Stimulated activated CD8-positive, alpha-beta memory T cell treated with anti-CD3 and anti-CD28 coated beads, Interleukin-12 subunit alpha, Interleukin-12 subunit beta, amount 100 ng/mL, for 1 hour (primary cell): Measurements from ENCODE around the gene OTX2.

Experiments used
- DNase-seq: peaks from one replicate; pipeline ENCODE4 v3.0.0-alpha.2; 2020; ENCODE audit warnings: low read depth

Gene OTX2

DNA sequence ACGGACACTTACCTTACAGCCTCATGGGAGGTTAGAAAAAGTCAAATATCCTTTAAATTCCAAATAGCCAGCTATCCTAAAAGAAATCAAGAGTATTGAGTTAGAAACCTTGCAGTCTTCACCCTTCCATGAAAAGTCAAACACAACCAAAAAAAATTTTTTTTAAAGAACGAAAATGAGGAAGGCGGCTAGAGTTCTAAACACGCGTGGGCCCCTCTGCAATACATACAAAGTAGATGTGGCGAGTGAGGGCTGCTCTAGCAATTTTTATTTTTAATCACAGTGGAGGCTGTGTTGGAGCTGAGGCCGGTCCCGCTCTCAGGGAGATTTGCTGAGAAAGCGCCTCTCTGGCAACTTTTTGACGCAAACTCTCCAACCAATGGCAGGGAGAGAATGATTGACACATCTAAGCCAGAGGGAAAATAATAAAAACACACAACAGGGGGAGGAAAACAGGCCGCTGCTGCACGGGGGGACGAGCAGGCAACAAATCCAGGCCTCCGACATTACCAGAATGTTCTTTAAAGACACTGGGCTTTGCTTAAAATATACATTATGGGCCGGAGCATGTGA lies at the start of gene OTX2:
OTX2 (minus strand) TSS at position 333 of the 573 bp plus-strand sequence. CDS start 5,023 bp downstream, outside the sequence.
- no peak for DNase-seq

DNA sequence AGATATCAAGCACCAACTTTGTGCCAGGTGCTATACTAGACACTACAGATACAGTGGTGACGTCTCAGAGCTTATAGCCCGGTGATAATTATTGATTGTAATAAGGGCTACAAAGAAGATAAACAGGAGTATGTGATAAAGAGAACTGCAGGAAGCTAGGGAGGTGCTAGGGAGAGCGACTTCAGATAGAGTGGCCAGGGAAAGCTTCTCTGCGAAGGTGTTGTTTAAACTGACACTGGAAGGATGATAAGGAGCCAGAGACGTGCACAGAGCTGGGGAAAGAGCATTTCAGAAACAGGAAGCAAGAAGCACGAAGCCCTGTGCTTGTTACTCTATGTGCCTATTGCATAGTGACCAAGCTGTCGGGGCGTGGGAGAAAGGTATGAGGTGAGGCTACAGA lies 48.1 kb upstream of the OTX2 start:
- DNase-seq: no peak

DNA sequence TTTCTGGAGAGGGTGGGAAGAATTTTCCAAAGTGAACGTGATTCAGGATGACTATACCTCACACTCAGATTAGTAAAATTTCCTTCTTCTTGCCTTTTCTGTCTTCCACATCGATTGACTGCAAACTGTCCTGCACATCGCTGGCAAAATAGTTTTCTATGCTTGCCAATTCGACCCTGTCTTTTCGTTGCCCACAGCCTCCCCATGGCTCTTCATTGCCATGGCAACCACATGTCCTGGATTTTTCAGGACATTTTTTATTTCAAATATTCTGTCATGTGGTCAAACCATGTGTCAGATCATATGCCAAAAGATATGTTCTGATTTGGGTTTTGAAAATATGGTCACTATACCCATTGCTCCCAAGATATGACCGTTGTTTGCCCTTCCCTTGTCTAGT lies 46.9 kb upstream of the OTX2 start:
- no peak for DNase-seq

DNA sequence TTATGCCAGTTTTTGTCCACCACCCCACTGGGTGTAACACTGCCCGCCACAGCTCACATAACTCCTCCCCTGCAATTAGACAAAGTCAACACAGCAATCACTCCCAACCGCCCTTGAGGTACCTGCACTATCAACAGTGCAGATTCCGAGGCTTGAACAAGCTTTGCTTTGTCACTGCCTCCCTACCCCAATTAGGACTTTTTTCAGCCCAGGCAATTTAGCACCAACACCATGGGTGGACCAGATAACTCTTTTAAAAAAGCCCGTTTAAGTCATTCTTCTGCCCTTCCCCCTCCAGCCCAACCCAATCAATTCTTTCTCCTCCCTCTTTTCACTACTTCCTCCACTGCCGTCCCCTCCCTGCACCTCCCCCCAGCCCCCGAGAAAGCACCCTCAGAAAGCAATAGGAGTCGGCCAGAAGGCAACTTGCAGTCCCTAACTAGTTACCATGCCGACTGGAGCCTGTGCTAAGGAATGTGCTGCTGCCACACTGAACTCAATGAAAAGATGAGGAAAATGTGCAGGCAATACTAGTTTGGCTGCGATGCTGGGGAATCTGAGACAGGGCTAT lies 45.7 kb upstream of the OTX2 start:
- no peak for DNase-seq

DNA sequence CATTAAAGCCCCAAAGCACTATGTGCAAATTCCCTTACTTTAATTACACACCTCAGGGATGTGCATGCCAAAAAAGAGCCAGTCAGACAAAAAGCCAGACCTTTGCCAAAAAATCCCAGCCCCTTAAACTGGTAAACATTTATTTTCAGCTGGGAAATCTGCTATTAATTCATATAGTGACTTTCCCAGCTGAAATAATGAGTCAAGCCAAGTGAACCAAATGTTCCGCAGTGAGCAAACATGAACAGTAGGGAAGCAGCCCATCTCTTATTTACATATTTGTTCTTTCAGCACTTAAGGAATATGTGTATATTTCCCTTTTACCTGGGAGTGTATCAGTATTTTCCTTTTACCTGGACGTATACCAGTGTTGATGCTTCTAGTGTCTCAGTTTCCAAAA lies 44.0 kb upstream of the OTX2 start:
- DNase-seq: no peak

DNA sequence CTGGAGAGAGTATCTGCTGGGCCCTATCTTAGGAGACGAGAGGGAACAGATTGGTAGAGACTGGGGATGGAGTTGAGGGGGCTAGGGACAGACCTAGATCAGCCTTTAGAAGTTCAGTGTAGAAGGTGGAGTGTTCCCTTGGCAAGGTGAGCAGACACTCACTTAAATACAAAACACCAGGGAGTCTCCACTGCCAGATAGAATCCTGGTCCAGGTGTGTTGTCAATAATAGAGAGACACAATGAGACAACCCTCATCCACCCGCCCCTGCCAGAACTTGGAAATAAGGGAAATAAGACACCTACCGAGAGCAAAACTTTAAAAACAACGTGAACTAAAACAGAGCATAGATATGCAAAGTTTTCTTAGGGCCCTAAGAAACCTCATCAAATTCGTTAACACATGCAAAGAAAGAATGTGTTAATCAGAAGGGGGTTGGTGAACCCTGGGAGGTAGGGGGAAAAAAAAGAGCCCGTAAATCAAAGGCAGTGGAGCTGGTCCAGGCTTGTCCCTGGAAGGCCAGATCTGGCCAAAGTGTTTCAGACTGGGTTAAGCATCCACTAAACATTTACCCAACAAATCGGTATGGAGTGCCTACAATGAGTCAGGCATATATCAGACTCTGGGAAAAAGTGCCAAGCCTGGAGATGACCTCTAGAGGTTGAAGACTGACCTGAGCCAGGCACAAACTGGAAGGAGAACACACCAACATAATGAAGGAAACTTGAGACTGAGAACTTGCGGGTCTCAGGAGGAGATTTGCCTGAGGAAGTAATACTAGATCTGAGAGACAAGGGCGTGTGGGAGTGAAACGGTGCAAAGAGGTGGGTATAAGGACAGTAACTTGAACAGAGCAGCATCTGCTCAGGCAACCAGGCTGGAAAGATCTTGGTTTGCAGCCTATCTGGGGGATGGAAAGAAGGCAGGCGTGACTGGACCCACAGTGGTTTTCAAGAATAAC lies 37.0 kb upstream of the OTX2 start:
- DNase-seq: no peak

DNA sequence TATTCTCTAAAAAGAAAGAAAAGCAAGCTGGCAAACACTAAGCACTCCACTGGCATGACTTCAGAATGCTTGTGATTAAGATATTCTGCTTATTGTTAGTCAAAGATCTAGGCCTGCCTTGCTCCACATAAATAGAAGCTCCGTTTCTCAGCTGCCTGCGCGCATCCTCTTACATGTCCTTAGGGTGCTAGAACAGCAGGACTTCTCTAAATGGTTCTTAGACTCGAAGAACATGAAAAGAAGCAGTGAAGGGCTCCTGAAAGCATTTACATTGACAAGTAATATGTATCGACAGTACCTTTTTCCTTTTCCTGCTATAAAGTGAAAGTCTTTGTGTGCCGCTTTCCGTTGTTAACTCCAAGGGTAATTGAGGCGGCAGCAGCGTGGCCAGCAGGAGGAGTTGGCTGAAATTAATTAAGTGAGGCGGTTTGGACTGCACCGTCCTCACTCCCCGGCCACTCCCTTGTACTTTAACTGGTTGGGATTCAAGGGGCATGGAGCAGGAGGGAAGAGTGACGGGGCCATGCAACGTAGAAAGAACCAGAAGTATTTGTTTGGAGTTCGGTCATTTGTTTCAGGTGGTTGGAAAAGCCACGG lies 34.2 kb upstream of the OTX2 start:
- DNase-seq: no peak

DNA sequence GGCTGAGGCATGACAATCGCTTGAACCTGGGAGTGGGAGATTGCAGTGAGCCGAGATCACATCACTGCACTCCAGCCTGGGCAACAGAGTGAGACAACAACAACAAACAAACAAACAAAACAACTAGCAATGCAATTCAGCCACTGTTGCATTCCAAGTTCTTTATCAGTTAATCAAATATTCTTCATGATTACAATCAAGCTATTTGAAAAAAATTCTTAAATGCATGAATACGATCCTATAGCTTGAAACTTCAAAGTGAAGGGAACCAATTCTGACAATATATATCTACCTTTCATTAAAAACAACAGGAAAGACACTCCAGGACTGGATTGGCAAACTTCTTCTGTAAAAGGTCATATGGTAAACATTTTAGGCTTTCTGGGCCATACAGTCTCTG lies 31.3 kb upstream of the OTX2 start:
- no peak for DNase-seq

DNA sequence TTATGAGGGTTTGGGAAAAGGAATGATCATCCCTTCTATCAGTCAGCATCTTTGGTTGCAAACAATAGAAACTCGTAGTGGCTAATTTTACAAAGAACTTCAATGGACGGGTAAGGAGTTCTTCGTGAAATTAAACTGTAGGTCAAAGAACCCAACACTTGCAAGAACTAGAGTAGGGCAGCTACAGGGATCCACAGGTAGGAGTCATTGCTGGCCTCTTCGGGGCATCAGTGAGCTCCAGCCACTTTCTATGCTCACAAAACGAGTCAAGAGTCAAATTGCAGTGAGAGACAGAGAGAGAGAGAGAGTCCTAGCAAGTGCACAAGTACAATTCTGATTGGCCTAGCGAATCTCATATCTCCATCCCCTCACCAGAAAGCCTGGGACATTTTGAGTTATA lies 29.9 kb upstream of the OTX2 start:
- DNase-seq: no peak

DNA sequence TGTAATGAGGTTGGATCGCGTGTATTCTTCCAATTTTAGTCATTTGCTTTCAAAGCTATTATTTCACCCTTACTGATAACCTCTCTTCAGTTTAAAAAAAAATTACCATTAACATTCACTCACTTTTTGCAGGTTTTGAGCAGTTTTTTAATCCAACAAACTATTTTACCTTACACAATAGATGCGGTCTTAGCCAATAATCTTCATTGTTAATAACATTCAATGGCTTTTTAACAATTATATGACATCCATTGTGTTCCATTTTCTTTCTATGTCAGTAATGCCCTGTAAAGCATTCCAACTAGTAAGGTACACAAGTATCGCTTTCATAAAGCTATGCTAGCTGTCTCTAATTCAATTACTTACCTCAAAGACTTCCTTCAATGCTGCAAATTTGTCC lies 18.9 kb upstream of the OTX2 start:
- no peak for DNase-seq

DNA sequence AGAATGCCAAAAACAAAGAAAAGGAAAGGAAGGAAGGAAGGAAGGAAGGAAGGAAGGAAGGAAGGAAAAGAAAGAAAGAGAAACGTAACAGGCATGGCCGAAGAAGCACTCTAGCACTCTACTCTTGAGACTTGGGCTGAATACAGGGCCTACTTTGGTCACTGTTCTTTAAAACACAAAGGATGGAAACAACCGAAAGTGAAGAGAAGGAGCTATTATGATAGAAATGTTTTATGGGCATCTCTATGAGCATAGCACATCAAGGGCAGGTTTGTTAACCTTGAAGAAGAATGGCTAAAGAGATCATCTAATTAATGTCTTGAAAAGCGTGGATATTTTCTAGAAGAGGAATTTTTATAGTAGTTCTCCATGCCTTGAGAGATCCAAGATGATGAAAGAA lies 15.9 kb upstream of the OTX2 start:
- DNase-seq: no peak

DNA sequence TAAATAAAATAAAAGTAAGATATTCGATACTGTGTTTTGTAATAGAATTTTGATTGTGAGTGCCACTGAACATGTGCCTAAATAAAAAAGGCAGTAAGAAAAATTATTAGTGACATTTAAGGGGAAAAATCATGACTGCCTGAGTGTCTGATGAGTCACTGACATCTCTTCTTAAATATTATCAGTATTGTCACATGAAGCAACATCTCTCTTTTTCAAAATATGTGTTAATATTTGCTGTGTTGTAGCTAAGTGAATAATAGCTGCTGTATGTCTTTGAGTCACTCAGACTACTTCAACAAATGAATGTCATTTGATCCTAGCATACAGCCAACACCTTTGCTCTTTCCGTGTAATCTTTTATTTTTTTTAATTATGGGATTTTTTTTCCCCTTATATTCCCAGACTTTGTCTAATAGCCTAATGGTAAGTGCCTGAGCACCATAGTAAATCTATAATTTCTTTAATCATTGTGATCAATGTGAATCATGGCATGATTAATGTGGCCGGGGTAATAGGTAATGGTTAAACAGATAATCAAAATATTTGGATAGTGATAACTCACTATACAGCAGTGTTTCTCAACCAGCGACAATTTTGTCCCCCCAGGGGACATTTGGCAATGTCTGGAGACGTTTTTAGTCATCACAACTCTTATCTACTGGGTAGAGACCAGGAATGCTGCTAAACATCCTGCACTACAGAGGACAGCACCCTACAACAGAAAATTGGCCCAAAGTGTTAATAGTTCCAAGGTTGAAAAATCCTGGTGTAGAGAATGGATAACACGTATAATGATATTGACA lies 11.7 kb upstream of the OTX2 start:
- DNase-seq: no peak

DNA sequence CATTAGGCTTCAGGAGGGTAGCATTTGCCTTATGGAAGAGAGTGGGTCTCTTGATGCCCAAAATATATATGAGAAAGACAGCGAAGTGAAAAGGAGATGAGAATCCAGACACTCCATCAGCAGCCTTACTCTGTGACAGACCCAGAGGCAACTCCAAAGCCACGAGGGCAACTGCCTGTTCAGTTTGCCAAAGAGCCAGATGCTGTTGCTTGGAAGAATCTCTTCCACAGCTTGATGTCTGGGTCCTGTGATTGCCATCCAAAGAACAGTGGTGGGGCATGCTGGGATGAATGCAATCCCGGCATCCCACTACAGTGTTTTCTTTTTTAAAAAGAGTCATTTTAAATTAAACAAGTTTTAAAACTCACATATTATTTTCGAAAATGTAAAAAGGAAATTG lies 10.9 kb upstream of the OTX2 start:
- no peak for DNase-seq

DNA sequence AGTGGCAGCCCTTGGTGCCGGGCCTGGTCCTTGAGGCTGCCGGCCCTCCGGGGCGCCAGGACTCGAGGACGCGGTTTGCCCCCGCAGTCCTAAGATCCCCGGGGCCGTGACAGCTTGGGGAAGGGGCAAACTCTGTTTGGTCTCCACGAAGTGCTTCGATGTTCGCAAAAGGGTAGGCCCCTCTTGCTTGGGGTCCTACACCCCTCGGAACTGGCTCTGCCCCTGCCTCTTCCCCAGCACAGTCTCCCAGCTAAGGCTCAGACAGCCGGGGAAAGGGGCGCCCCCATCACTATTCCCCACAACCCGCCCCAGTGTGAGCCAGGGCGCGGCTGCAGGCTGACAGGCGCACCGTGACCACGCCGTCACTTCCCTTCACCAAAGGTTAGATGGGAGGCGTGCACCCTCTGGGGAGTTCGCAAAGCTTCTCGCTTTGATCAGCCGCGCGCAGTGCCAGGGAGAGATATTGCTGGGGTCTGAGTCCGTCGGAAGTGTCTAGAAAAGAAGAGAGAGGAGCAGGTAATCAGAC lies 7.2 kb upstream of the OTX2 start:
- DNase-seq: no peak

DNA sequence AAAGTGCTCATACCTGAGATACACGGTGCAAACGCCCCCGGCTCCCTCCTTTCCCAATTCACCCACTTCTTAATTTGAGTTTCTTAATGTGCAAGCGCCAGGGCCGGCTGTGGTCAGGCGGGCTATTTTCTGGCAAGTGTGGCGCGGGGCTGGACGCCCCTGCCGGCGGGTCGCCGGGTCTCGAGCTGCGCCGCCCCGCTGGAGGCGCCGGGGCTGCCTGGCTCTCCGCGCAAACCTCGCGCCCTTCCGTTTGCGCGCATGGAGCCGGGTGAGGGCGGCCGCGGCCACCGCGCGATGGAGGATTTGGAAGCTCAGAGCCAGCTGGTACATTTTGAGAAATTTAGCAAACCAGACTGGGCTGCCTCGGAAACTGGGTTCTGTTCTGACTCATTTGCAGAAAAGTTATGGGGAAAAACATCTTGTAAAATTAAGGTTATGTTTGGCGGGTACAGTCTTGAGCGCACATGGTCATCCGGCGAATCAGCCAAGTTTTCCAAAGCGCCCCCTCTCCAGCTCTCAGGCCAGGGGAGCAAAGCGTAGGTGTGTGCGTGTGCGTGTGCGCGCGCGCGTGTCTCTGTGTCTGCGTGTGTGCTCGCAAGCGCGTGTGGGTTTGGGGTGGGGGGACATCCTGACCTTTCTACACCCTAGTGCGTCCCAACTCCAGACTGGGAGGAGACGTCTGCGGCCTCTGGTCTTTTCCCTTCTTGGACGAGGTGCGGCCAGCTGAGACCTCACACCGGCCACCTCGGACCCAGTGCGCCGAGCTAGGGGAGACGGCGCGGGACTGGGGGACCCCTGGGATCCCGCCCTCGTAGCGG lies 6.5 kb upstream of the OTX2 start:
- no peak for DNase-seq

DNA sequence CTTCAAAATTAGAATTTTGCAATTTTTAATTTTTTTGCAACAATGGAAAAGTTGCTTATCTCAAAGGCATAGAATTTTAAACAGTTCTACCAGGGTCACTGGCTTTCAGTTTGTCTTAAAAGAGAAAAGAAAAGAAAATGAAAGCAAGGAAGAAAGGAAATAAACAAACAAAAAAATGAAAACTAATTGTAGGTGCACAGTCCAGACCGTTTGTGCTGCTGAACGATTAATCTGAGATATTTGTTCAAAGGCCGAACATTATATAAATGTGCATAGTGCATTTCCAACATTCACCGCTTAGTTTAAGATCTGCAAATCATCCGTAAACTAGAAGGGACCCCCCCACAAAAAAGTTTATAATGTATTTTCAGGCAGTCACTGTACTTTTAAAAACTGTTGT lies 5.5 kb upstream of the OTX2 start:
- no peak for DNase-seq

DNA sequence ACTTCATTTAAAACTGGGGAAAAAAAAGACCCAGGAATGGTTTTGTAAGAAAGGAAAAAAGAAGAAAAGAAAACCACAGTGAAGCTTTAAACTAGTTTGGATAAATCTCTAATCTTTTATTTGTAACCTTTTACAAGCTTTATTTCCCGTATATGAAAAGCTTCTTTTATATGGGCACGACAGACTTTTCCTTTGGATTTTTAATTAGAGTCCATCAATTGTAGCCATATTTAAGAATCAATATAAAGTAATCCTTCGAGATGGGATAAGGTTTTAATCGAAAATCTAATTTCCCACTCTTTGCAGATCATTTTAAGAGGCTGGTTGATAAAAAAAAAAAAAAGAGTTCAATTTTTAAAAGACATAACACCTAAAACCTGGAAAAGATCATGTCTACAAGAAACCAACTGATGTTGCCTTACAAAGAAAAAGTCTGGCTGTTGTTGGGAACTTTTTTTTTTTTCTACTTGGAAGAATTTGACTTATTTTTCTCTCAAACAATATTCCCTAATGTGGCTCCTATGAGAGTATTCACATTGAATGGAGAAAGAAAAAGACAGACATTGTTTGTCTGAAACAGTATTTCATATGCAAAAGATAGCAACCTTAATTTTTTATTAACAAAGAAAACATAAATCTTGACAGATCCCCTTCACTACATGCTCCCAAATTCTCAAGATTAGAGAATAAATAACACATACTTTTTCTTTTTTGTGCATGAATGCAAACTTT lies 4.9 kb upstream of the OTX2 start:
- DNase-seq: no peak

DNA sequence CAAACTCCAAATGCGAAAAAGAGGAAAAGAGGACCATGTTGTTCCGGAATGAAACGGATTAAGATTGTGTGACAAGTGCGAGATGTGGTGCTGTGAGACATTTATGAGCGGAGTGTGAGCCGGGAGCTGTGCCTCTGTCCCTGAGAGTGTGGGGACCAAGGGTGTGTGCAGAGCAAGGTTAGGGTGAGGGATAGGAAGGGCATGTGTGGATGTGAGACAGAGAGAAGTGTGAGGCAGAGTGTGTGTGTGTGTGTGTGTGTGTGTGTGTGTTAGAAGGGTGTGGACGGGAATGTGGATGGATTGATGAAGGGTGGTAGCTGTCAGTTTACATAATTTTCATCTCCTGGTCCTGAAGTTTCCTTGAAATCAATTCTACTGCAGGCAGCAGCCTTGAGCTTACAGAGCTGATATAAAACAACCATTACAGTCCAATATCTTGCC lies 4.3 kb upstream of the OTX2 start:
- DNase-seq: no peak

DNA sequence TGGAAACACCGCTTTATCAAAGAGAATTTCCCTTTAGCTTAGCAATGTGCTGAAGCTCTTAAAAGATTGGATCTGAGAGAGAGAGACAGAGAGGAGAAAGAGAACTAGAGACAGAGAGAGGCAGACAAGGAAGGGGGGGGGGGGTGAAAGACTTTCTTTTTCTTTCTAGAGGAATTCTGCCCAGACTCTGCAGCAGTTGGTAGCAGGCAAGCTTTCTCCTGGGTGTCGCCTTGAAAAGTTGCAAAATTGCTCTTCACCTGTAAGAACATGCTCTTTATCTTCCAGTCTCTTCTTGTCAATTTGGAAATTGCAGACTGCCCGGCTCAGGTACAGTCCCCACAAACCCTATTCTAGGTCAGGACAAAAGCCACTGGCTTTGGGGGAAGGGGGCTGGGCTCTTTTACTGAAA lies 2.9 kb upstream of the OTX2 start:
- no peak for DNase-seq
